Coronary artery (tissue), 2 donors: ENCODE measurements around the gene RAD51B.

Experiments
- DNase-seq: peaks from one replicate; pipeline ENCODE4 v3.0.0-alpha.2; 2017; ENCODE audit warnings: low spot score
- H3K27ac ChIP-seq, 2 donors: fragments of 200-600 bp; sonication (generic); one replicate each; pipeline ENCODE4 v1.5.1; 2016 to 2019
- H3K4me3 ChIP-seq: fragments of 200-600 bp; sonication (generic); 2 replicates; pipeline ENCODE4 v1.5.1; 2016; ENCODE audit warnings: mild to moderate bottlenecking, moderate library complexity
- CTCF ChIP-seq: fragments of 200-600 bp; sonication (generic); IDR thresholded peaks from one replicate; pipeline ENCODE4 v1.5.1; 2019; ENCODE audit warnings: antibody characterized with exemption

The RAD51B gene

GRCh38 chr14:68596211-68596610 lies 776.6 kb downstream of the RAD51B start:
- no peak overlapping the region for H3K27ac ChIP-seq
- TF ChIP-seq CTCF, result no peak
- DNase-seq, result no peak
- H3K4me3 ChIP-seq, result no peak overlapping the region

GRCh38 chr14:68596701-68597100 lies 777.1 kb downstream of the RAD51B start:
- Histone ChIP-seq H3K27ac (no peak overlapping the region), H3K4me3 (no peak overlapping the region)
- TF ChIP-seq CTCF, result no peak
- no peak for DNase-seq

GRCh38 chr14:68598089-68598488 lies 778.5 kb downstream of the RAD51B start:
- TF ChIP-seq CTCF, result no peak
- DNase-seq, result no peak
- Histone ChIP-seq H3K27ac (peak overlapping the region; percentile 62 to 93), H3K4me3 (peak overlapping the region; percentile 45)

GRCh38 chr14:68598621-68599447 lies 779.3 kb downstream of the RAD51B start:
- Histone ChIP-seq H3K27ac (peak overlapping the region; percentile 62 to 93), H3K4me3 (peak overlapping the region; percentile 45)
- no peak for TF ChIP-seq CTCF
- DNase-seq, result no peak

- H3K4me3 ChIP-seq, result no peak overlapping the region
- H3K27ac ChIP-seq, result peak overlapping the region in 1 of 2 donors; percentile 93
- TF ChIP-seq CTCF, result no peak
- DNase-seq, result no peak
Observed at GRCh38 chr14:68599896-68600610, 780.5 kb downstream of the RAD51B start.

- no peak overlapping the region for H3K27ac ChIP-seq
- TF ChIP-seq CTCF, result no peak
- H3K4me3 ChIP-seq, result no peak overlapping the region
- no peak for DNase-seq
Observed at GRCh38 chr14:68602507-68602906, 782.9 kb downstream of the RAD51B start.
